H7 (cell line): ENCODE results near the gene TRIM9. TPM values are rescaled to one million over a fixed set of nuclear protein-coding genes. Genes with fewer than 3 reads are reported as not detected.
"Not testable (repeated sequence)": the region's sequence is repeated elsewhere in the genome, so short reads cannot be mapped to it uniquely, and the experiment has no call there.

Source experiments
- DNase-seq: peaks from one replicate; pipeline ENCODE4 v3.0.0; 2012
- H3K27me3 ChIP-seq: 2 replicates; pipeline ENCODE4 v1.6.0; 2011; ENCODE audit warnings: mild to moderate bottlenecking, low read length; ENCODE audit not compliant: control insufficient read depth, insufficient read depth
- H3K36me3 ChIP-seq: replicated peaks from 2 replicates; pipeline ENCODE4 v1.5.1; 2011; ENCODE audit warnings: low read length; ENCODE audit not compliant: control insufficient read depth, insufficient read depth
- H3K4me3 ChIP-seq: 2 replicates; pipeline ENCODE4 v1.5.1; 2011; ENCODE audit warnings: low read depth, mild to moderate bottlenecking, control low read depth, low read length, moderate library complexity; ENCODE audit not compliant: insufficient read depth
- total RNA-seq: library from RNA; depleted of rRNA; stranded (reverse); fragments of >200 nt; shearing (Covaris generic); gene quantifications from 2 replicates; pipeline ENCODE4 v1.2.3, GENCODE V29; 2014

Gene TRIM9
- total RNA-seq, 1 experiment from 2014 or later = 0.73 TPM

DNA sequence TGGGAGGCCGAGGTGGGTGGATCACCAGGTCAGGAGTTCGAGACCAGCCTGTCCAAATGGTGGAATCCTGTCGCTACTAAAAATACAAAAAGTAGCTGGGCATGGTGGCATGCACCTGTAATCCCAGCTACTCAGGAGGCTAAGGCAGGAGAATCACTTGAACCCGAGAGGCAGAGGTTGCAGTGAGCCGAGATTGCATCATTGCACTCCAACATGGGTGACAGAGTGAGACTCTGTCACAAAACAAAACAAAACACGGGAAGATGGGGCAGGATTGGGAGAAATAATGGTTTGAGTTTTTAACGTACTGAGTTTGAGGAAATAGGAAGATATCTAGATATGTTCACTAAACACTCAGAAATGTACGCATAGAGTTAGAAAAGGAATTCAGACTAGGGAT lies 153.3 kb downstream of the TRIM9 start:
- not testable (repeated sequence) for DNase-seq, H3K27me3 ChIP-seq, H3K4me3 ChIP-seq, H3K36me3 ChIP-seq

DNA sequence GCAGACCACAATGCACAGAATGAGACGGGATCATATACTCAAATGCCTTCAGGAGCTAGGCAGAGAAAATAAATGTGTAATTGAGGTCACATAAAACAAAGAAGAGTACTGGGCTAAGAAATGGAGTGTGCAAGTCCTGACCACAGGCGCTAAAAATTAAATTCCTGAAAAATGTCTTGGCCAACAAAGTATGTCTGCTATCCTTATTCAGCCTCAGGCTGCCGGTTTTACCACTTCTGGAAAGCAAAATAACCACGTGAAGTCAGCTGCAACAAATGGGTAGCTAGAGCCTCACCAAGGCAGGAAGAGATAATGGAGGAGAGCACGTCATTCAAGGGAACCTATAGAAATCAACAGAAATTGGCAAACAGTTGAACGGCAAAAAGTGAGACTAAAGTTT lies 153.8 kb downstream of the TRIM9 start:
- no peak overlapping the region for H3K4me3 ChIP-seq
- H3K36me3 ChIP-seq = peaks cover 11% of the 10 kb centered on the region
- peaks cover 1% of the 10 kb centered on the region; the same call in 1 of the 2 replicates for H3K27me3 ChIP-seq
- DNase-seq = no peak

GRCh38 chr14:50937800-50938199 lies 157.1 kb downstream of the TRIM9 start:
- no peak overlapping the region for H3K4me3 ChIP-seq
- H3K36me3 ChIP-seq = peaks cover 22% of the 10 kb centered on the region
- H3K27me3 ChIP-seq = no peaks in the 10 kb centered on the region
- DNase-seq = no peak

DNA sequence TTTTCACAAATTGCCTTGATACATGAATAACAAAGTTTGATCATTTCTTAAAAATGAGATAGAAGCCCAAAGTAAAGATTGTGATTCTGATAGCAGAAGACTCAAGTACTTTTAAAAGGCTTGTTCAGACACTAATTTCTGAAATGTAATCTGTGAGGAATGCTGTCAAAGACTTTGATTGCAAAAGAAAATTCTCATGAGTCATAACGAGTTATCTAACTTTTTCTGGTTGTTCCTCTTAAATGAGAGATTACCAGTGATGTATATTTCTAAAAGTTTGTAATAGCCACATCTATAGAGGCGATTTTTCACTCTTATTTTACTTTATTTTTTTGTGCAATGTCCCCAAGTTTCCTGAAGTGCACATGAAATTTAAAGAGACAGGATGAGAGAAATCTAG lies 157.6 kb downstream of the TRIM9 start:
- Histone ChIP-seq H3K27me3 (no peaks in the 10 kb centered on the region), H3K4me3 (no peak overlapping the region), H3K36me3 (peaks cover 25% of the 10 kb centered on the region)
- DNase-seq = no peak

DNA sequence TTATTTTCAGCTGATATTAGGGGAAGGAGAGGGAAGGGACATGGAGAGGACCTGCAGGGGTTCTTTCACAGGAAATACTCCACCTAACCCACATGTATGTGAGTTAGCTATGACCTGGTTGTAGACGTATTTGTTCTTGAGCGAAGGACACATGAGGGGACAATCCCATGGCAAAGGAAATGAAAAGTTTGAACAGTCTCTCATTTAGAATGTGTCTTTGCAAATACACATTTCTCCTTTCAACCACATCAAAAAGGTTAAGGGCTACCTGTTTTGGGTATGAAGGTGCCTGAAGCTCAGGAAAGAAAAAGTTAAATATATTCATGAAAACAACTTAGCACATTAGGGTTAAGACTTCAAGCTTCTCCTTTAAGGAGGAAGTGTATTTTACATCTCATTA lies 158.0 kb downstream of the TRIM9 start:
- Histone ChIP-seq H3K36me3 (peaks cover 24% of the 10 kb centered on the region), H3K4me3 (no peak overlapping the region), H3K27me3 (no peaks in the 10 kb centered on the region)
- DNase-seq = no peak

- peaks cover 26% of the 10 kb centered on the region for H3K36me3 ChIP-seq
- no peaks in the 10 kb centered on the region for H3K27me3 ChIP-seq
- no peak for DNase-seq
- H3K4me3 ChIP-seq = no peak overlapping the region
Observed at GRCh38 chr14:50936016-50936340, 158.9 kb downstream of the TRIM9 start.

DNA sequence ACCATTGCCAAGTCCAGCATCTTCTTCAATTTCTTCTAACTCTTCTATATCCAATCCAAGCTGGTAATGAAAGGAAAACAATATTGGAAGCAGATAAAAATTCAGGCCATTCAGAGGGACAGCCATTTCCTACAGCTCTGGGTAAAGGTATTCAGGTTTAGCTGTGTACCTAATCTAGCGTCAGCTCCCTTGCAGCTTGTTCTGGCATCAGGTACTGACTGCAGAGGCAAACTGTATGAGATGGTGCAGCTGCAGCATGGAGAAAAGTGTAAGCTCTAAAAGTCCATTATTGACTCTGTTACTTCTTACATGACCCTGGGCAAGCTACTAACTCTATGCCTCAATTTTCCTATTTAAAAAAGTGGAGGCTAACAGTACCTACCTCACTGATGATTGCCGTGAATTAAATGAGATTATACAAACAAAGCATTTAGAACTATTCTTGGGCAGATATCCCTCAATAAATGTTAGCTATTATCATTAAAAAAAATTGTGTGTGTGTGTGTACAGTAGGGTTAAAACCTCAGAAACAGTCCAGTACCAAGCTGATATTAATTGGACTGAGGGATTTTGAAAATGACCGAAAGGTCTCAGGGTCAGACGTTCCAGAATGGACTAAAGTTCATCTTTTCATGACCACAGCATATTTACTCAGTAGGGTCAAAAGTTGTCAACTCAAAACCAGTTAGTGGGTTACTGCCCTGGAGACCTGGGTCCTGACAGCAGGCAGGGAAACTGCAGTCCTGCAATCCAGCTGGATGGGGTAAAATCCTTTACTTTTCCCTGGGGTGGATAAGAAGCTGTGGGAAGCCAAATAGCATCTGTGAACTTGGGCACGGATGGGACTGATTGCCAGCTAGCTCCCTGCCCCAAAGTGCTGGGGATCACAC lies 159.5 kb downstream of the TRIM9 start:
- Histone ChIP-seq H3K36me3 (peaks cover 25% of the 10 kb centered on the region), H3K27me3 (no peaks in the 10 kb centered on the region), H3K4me3 (no peak overlapping the region)
- DNase-seq = no peak

- no peak for DNase-seq
- Histone ChIP-seq H3K4me3 (no peak overlapping the region), H3K36me3 (peaks cover 29% of the 10 kb centered on the region), H3K27me3 (no peaks in the 10 kb centered on the region)
Observed at GRCh38 chr14:50932592-50933495, 162.1 kb downstream of the TRIM9 start.

DNA sequence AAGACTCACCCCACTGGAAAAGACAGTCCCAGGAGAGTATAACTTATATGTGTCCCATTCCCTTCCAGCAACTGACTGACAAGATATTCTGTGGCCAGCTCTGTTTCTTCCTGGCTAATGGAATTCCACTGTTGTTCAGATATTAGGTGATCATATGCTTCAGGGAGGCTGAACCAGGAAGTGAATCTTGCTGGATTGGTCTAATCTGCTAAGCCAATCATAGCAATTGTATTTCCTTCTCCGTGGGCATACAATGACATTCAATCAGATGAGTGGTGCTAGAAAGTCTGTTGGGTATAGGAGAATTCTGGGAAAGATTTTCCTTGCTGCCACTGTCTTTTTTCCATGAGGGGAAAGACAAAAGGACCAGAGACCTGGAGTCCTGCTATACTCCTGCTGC lies 162.7 kb downstream of the TRIM9 start:
- H3K36me3 ChIP-seq = peaks cover 30% of the 10 kb centered on the region
- no peak for DNase-seq

GRCh38 chr14:50931559-50931958 lies 163.3 kb downstream of the TRIM9 start:
- Histone ChIP-seq H3K36me3 (peaks cover 28% of the 10 kb centered on the region), H3K4me3 (no peak overlapping the region), H3K27me3 (no peaks in the 10 kb centered on the region)
- no peak for DNase-seq

More for the DNA sequence above, 162.7 kb downstream of the TRIM9 start:
- Histone ChIP-seq H3K4me3 (no peak overlapping the region), H3K27me3 (no peaks in the 10 kb centered on the region)

DNA sequence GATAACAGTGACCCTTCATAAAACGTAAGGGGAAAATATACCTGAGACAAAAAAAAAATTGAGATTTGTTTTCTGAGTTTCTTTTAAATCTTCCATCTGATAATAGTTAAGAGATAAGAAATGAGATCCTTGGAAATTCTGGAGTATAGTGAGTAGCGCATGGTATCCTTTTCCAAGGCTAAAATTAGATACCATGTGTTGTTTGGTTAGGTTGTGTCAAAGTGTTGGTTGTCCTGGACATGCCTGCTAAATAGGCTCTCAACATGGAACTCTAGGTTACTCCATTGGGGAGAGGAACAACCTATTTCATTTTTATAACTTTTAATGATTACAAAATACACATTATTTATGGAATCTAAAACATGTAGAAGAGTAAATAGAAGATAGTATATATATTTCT lies 165.4 kb downstream of the TRIM9 start:
- H3K27me3 ChIP-seq = no peaks in the 10 kb centered on the region
- H3K36me3 ChIP-seq = peaks cover 19% of the 10 kb centered on the region
- DNase-seq = no peak
- H3K4me3 ChIP-seq = no peak overlapping the region

DNA sequence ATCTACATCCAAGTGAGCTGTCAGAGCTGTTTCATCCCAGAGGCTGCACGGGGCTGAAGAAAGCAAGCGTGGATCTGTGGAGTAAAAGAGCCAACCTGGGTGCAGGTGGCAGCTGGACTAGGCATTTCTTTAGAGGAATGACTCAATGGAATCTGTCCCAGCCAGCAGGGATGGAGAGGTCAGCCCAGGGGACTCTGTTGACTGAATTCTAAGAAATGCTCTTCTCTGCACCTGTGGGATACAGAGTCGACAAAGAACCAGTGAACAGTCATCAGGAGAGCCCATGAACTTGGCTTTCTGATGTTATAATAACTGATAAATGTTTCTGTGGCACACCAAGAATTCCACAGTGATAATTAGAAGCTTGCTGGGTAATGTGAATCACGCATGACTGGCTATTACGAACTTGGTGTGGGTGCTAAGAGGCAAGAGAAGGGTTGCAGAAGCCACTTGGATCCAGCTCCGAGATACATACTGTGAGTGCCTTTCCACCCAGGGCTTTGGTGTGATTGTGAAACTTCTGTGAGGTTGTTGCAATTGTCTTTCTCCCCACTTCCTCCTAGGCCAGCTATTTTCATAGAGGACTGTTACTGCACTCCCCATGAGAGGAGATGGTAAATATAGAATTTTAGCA lies 166.8 kb downstream of the TRIM9 start:
- no peak for DNase-seq
- H3K4me3 ChIP-seq = no peak overlapping the region
- no peaks in the 10 kb centered on the region for H3K27me3 ChIP-seq
- H3K36me3 ChIP-seq = peaks cover 17% of the 10 kb centered on the region

DNA sequence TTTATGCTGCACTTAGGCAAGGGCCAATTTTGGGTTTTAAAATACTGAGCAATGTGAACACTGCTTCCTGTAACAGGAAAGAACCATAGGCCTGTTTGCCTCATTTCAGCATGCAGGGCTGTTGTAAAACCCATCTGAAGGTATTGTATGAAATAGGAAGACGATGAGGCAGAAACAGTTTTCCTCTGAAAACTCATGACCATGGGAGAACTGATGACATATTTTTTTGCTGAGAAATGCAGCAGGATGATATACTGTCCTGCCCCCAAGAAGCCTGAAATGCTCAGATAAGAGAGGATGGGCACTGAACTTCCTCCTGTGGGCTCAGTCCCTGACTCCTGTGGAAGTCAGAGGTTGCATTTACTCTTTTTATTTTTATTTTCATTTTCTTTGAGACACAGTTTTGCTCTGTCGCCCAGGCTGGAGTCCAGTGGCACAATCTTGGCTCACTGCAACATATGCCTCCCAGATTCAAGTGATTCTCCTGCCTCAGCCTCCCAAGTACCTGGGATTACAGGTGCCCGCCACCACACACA lies 168.0 kb downstream of the TRIM9 start:
- Histone ChIP-seq H3K36me3 (peaks cover 16% of the 10 kb centered on the region), H3K27me3 (no peaks in the 10 kb centered on the region), H3K4me3 (no peak overlapping the region)
- DNase-seq = no peak
